NCI-H1105 treated with DMSO at 0.1 percent for 48 hours (cell line): ENCODE data around the gene SLC35F4.
A peak's percentile ranks its signal among the peaks of the same experiment; 100 is the strongest.
"Not testable (repeated sequence)": the region's sequence is repeated elsewhere in the genome, so short reads cannot be mapped to it uniquely, and the experiment has no call there.

ENCODE experiments used
- DNase-seq: peaks from one replicate; lab custom pipeline; 2025; lab: John Stamatoyannopoulos, UW

SLC35F4 gene

GRCh38 chr14:57865403-57866198 lies at the start of gene SLC35F4:
Gene SLC35F4, minus strand, starts transcription at chr14:57866092.
- peak; percentile 42 for DNase-seq

- DNase-seq: no peak
These were observed 43.7 kb upstream of the SLC35F4 start for GRCh38 chr14:57909626-57910025.

- no peak for DNase-seq
These were observed 38.1 kb upstream of the SLC35F4 start for GRCh38 chr14:57903954-57904353.

- DNase-seq: no peak
These were observed 33.1 kb upstream of the SLC35F4 start for GRCh38 chr14:57898837-57899572.

- no peak for DNase-seq
These were observed 31.4 kb upstream of the SLC35F4 start for GRCh38 chr14:57897144-57897748.

- peak; percentile 44 for DNase-seq
These were observed 23.4 kb upstream of the SLC35F4 start for GRCh38 chr14:57889245-57889644.

GRCh38 chr14:57884175-57884574 lies 18.3 kb upstream of the SLC35F4 start:
- DNase-seq: peak; percentile 19

- DNase-seq: no peak
These were observed 17.2 kb upstream of the SLC35F4 start for GRCh38 chr14:57883061-57883460.

GRCh38 chr14:57879516-57879915 lies 13.6 kb upstream of the SLC35F4 start:
- DNase-seq: no peak

- DNase-seq: no peak
These were observed 10.1 kb upstream of the SLC35F4 start for GRCh38 chr14:57875985-57876384.

- no peak for DNase-seq
These were observed 9.4 kb upstream of the SLC35F4 start for GRCh38 chr14:57875296-57875695.

- peak; percentile 24 for DNase-seq
These were observed 5.7 kb upstream of the SLC35F4 start for GRCh38 chr14:57871459-57872080.

GRCh38 chr14:57870686-57871457 lies 5.0 kb upstream of the SLC35F4 start:
- DNase-seq: no peak

- DNase-seq: peak; percentile 58
These were observed 3.7 kb upstream of the SLC35F4 start for GRCh38 chr14:57869617-57870016.

GRCh38 chr14:57866199-57866705 lies 360 bp upstream of the SLC35F4 start:
- no peak for DNase-seq

GRCh38 chr14:57865066-57865402 lies 858 bp downstream of the SLC35F4 start:
- DNase-seq: no peak

- DNase-seq: no peak
These were observed 1.2 kb downstream of the SLC35F4 start for GRCh38 chr14:57864659-57865058.

GRCh38 chr14:57863471-57863870 lies 2.4 kb downstream of the SLC35F4 start:
- no peak for DNase-seq

GRCh38 chr14:57855666-57856065 lies 10.2 kb downstream of the SLC35F4 start:
- DNase-seq: not testable (repeated sequence)

- no peak for DNase-seq
These were observed 11.3 kb downstream of the SLC35F4 start for GRCh38 chr14:57854571-57854970.

GRCh38 chr14:57851354-57851753 lies 14.5 kb downstream of the SLC35F4 start:
- DNase-seq: peak; percentile 19

GRCh38 chr14:57848786-57849185 lies 17.1 kb downstream of the SLC35F4 start:
- DNase-seq: no peak
